ENCODE data around the gene MNX1. TPM values are rescaled to one million over a fixed set of nuclear protein-coding genes. Genes with fewer than 3 reads are reported as not detected.
A peak's percentile ranks its signal among the peaks of the same experiment; 100 is the strongest.

The MNX1 gene
- total RNA-seq, 1 donor from 2014 or later: not detected

- TF ChIP-seq EZH2phosphoT487 (IDR thresholded peaks at IDR 0.05) (peak; percentile 91), CTCF (IDR thresholded peaks at IDR 0.05) (no peak), EZH2 (IDR thresholded peaks at IDR 0.05) (peak; percentile 88)
- Mint-ChIP-seq H3K4me3 (no peak overlapping the region), H3K4me1 (peaks cover 6% of the 10 kb centered on the region), H3K36me3 (no peaks in the 10 kb centered on the region), H3K27ac (no peak overlapping the region), H3K9me3 (peaks cover 2% of the 10 kb centered on the region), H3K27me3 (ENCODE audit: insufficient read depth, low read depth) (peaks cover 80% of the 10 kb centered on the region)
- no peaks in the 10 kb centered on the region for H3K79me2 ChIP-seq (ENCODE audit: low read depth)
- H3K9me3 ChIP-seq (ENCODE audit: low read depth): no peaks in the 10 kb centered on the region
- DNase-seq (ENCODE audit: low spot score): peak; percentile 57
- H3F3A ChIP-seq (ENCODE audit: low read depth): peaks cover 24% of the 10 kb centered on the region
- H2AFZ ChIP-seq (replicated peaks): no peak overlapping the region
- H3K4me2 ChIP-seq: peak overlapping the region; percentile 70
- H3K36me3 ChIP-seq: no peaks in the 10 kb centered on the region
- H3K27ac ChIP-seq: no peak overlapping the region
- peak overlapping the region; percentile 32 for H3K4me3 ChIP-seq
- H4K20me1 ChIP-seq (ENCODE audit: low read depth): peaks cover 95% of the 10 kb centered on the region
- no peak overlapping the region for H3K9ac ChIP-seq
- H3K4me1 ChIP-seq: peaks cover 27% of the 10 kb centered on the region
- H3K27me3 ChIP-seq: peaks cover 100% of the 10 kb centered on the region
Measured at GRCh38 chr7:157020514-157021070, 10.1 kb upstream of the MNX1 start.

- H3K36me3 Mint-ChIP-seq: no peaks in the 10 kb centered on the region
- Histone ChIP-seq H3K27ac (no peak overlapping the region), H2AFZ (replicated peaks) (no peak overlapping the region), H3K79me2 (ENCODE audit: low read depth) (no peaks in the 10 kb centered on the region), H3K4me2 (no peak overlapping the region), H4K20me1 (ENCODE audit: low read depth) (peaks cover 96% of the 10 kb centered on the region), H3K4me1 (peaks cover 27% of the 10 kb centered on the region), H3K4me3 (no peak overlapping the region), H3F3A (ENCODE audit: low read depth) (peaks cover 24% of the 10 kb centered on the region), H3K27me3 (peaks cover 100% of the 10 kb centered on the region), H3K9me3 (ENCODE audit: low read depth) (no peaks in the 10 kb centered on the region), H3K36me3 (no peaks in the 10 kb centered on the region), H3K9ac (no peak overlapping the region)
- no peak overlapping the region for H3K4me3 Mint-ChIP-seq
- peak; percentile 43 for DNase-seq (ENCODE audit: low spot score)
- H3K9me3 Mint-ChIP-seq: peaks cover 2% of the 10 kb centered on the region
- H3K27ac Mint-ChIP-seq: no peak overlapping the region
- no peak for TF ChIP-seq EZH2 (IDR thresholded peaks at IDR 0.05)
- TF ChIP-seq CTCF (IDR thresholded peaks at IDR 0.05): no peak
- no peak for TF ChIP-seq EZH2phosphoT487 (IDR thresholded peaks at IDR 0.05)
- H3K27me3 Mint-ChIP-seq (ENCODE audit: insufficient read depth, low read depth): peaks cover 80% of the 10 kb centered on the region
- H3K4me1 Mint-ChIP-seq: peaks cover 6% of the 10 kb centered on the region
Measured at GRCh38 chr7:157019718-157020451, 9.4 kb upstream of the MNX1 start.

- H3K36me3 Mint-ChIP-seq: no peaks in the 10 kb centered on the region
- Histone ChIP-seq H3K4me2 (no peak overlapping the region), H3K9ac (no peak overlapping the region), H3K9me3 (ENCODE audit: low read depth) (no peaks in the 10 kb centered on the region), H3K79me2 (ENCODE audit: low read depth) (no peaks in the 10 kb centered on the region), H3K27me3 (peaks cover 100% of the 10 kb centered on the region), H3K4me3 (no peak overlapping the region), H4K20me1 (ENCODE audit: low read depth) (peaks cover 96% of the 10 kb centered on the region), H3K4me1 (peaks cover 27% of the 10 kb centered on the region), H3K36me3 (no peaks in the 10 kb centered on the region), H2AFZ (replicated peaks) (no peak overlapping the region), H3K27ac (no peak overlapping the region), H3F3A (ENCODE audit: low read depth) (peaks cover 26% of the 10 kb centered on the region)
- no peak overlapping the region for H3K27ac Mint-ChIP-seq
- peaks cover 80% of the 10 kb centered on the region for H3K27me3 Mint-ChIP-seq (ENCODE audit: insufficient read depth, low read depth)
- DNase-seq (ENCODE audit: low spot score): peak; percentile 41
- TF ChIP-seq CTCF (IDR thresholded peaks at IDR 0.05) (no peak), EZH2phosphoT487 (IDR thresholded peaks at IDR 0.05) (peak; percentile 90), EZH2 (IDR thresholded peaks at IDR 0.05) (peak; percentile 59)
- H3K9me3 Mint-ChIP-seq: no peaks in the 10 kb centered on the region
- no peak overlapping the region for H3K4me3 Mint-ChIP-seq
- H3K4me1 Mint-ChIP-seq: peaks cover 6% of the 10 kb centered on the region
Measured at GRCh38 chr7:157018997-157019608, 8.6 kb upstream of the MNX1 start.
